GM21619 (cell line): ENCODE data around the gene GABBR2.

Experiments
- ATAC-seq: cut with Tn5 transposase; IDR thresholded peaks from one replicate; pipeline ENCODE4 v1.9.1; 2021; ENCODE audit not compliant: unreplicated experiment

GABBR2 gene

GRCh38 chr9:98572054-98572627 is 136.6 kb downstream of the GABBR2 start:
- ATAC-seq, result no peak

GRCh38 chr9:98571643-98572042 is 137.1 kb downstream of the GABBR2 start:
- ATAC-seq, result no peak

- ATAC-seq, result no peak
Observed at GRCh38 chr9:98570663-98571440, 137.9 kb downstream of the GABBR2 start.

- no peak for ATAC-seq
Observed at GRCh38 chr9:98570055-98570454, 138.7 kb downstream of the GABBR2 start.

DNA sequence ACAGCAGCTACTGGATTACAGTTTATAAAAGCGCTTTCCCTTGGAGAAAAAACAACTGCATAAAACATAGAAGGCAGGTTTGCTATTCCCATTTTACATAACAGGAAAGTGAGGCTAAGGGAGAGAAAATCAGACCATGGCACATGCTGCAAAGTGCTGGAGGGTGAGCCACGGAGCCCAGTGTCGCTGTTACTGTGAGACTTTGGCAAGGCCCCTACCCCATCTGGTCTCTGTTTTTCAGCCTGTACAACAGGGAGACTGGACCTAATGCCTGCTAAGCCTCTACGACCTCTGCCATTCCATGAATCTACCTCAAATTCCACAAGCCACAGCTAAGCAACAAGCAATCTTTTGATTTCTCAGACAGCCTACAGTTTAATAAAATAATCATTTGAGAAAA is 139.2 kb downstream of the GABBR2 start:
- no peak for ATAC-seq

DNA sequence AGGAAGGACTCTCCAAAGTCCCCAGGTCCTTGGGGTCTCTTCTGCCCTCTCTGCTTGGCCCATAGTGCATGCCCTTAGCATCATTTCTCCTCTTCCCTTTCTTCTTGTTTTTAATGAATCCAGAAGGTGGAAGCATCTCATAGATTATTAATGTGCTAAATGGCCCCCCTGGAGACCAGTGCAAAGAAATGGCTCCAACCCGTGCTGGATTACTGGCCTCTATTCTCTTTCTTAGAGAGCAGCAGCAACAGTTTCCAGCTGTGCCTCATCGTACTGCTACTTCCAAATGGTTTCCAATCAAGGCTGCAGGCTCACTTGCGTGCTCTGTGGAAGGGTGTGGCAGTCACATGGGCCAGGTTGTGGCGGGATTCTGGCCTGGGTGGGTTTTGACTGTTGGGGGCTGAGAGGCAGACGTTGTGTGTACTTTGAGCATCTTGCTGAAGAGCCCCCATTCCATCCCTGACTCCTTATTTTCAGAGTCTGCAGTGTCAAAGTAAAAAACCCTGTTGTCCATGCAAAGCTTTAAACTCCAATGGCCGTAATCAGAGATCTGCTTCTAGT is 139.7 kb downstream of the GABBR2 start:
- ATAC-seq, result no peak

DNA sequence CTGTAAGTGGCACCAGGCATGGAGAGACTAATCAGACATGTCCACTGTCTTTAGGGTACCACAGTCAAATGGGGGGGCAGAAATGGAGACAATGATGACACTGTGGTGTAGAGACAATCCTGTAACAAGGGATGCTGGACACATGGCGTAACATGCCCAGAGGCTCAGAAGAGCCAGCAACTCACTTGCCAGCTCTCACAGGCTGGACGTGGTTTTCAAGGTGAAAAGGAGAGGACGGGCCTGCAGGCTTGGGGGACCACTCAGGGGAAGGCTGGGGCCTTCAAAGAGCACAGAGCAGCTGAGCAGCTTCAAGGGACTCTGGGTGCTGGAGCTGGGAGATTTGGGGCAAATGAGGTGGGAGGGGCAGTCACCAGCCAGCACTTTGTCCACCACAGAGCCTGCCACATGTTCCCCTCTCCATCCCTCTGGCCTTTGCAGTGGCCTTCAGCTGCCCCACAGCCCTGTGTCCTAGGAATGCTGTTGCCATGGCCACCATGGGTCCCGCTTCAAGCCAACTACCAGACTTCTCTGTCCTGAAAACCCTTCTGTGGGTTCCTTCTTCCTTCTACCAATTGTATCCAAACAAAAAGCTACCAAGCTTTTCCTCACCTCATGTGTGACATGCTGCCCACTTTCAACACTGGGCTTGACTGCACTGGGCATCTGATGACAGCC is 140.4 kb downstream of the GABBR2 start:
- no peak for ATAC-seq

- ATAC-seq, result no peak
Observed at GRCh38 chr9:98567540-98568233, 141.0 kb downstream of the GABBR2 start.

DNA sequence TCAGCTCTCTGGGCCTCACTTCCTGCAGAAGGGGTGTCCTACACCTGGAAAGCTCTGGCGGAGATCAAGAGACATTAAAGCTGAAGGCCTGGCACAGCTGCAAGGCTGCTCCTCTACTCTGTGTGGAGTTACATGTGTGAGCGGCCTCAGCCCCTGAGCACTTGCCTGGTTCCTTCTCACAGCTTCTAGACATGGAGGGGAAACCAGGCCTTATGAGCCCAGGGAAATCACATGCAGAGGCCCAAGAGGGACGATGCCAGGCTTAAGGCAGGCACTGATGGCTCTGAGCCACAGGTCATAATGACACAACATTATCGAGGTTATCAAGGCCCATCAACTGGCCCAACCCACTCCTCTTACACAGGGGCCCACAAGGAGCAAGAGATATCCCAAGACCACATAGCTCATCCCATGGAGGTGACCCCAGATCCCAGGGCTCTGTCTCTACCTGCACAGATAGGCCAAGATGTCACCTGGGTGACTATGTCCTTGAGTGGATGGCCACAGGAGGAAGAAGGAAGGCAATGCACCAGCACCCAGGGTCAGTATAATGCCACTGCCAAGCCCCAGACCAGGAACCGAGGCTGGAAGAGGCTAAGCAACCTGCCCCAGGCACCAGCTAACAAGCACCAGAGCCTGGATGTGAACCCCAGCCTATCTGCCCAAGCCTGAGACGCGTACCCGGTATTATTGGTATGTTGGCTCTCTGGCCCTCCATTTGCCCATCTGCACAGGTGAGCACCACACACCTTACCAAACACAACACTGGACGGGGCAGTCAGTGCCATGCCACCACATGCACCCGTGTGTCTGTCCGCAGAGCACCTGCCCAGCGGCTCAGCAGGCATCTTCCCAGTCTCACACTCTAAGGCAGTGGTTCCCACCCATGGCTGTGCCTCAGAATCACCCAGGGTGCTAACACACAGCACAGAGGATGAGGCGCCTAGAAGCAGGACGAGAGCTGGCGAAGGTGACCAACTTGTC is 143.3 kb downstream of the GABBR2 start:
- no peak for ATAC-seq

GRCh38 chr9:98564714-98565113 is 144.0 kb downstream of the GABBR2 start:
- ATAC-seq, result no peak

DNA sequence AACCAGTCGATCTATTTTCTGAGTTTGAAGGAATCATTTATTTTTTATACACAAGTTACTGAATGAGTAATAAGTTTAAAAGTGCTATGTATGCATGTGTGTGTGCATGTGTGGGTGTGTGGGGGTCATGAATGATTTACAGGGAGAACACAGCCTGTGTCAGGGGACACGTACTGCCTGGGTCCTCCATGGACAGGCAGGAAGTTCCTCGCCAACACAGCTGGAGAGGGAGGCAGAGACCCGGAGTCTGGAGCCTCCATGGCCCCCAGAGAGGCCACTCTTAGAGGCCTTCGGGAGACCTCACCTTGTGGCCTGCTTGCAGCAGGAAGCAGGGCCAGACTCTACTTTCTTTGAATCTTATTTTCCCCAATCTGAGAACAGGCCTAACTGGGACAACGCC is 144.7 kb downstream of the GABBR2 start:
- no peak for ATAC-seq

- no peak for ATAC-seq
Observed at GRCh38 chr9:98563212-98563907, 145.4 kb downstream of the GABBR2 start.

GRCh38 chr9:98559561-98559960 is 149.2 kb downstream of the GABBR2 start:
- no peak for ATAC-seq

- ATAC-seq, result no peak
Observed at GRCh38 chr9:98558575-98558974, 150.2 kb downstream of the GABBR2 start.

DNA sequence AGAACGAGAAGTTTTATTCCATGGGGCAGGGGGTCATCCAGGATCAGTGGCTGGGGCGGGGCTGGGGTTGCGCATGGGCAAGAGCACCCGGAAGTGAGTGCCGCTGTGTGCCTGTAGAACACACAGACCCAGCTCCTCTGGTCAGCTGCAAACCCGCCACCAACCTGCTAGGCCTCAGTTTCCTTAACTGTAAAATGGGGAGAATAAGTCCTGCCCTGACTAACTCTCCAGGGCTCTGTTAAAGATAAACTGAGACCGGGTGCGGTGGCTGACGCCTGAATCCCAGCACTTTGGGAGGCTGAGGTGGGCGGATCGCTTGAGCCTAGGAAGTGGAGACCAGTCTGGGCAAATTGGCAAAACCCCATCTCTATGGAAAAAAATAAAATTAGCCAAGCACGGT is 152.2 kb downstream of the GABBR2 start:
- no peak for ATAC-seq

- no peak for ATAC-seq
Observed at GRCh38 chr9:98555651-98556465, 152.9 kb downstream of the GABBR2 start.

DNA sequence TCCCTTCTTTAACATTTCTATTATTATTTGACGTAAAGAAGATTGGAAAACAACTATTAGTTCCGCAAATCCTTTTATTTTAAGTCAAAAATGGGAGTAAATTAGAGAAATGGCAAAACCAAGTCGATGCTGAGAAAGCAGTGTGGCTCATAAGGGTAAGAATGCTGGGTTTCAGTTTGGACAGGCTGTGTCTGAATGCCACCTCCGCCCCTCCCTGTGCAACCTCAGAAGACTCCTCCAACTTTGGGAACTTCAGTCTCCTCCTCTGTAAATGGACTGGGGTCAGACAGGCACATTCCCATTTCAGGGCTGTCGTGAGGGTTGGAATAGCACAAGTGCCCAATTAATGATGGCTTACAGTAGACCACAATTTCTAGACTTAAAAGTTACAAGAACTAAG is 154.0 kb downstream of the GABBR2 start:
- ATAC-seq, result no peak

- no peak for ATAC-seq
Observed at GRCh38 chr9:98552331-98552730, 156.4 kb downstream of the GABBR2 start.
